Fibroblast of gingiva (primary cell): ENCODE results near the gene MYEOV.

Experiments used
- DNase-seq: peaks from one replicate; pipeline ENCODE4 v3.0.0-alpha.2; 2011; ENCODE audit warnings: low read depth

Gene MYEOV

DNA sequence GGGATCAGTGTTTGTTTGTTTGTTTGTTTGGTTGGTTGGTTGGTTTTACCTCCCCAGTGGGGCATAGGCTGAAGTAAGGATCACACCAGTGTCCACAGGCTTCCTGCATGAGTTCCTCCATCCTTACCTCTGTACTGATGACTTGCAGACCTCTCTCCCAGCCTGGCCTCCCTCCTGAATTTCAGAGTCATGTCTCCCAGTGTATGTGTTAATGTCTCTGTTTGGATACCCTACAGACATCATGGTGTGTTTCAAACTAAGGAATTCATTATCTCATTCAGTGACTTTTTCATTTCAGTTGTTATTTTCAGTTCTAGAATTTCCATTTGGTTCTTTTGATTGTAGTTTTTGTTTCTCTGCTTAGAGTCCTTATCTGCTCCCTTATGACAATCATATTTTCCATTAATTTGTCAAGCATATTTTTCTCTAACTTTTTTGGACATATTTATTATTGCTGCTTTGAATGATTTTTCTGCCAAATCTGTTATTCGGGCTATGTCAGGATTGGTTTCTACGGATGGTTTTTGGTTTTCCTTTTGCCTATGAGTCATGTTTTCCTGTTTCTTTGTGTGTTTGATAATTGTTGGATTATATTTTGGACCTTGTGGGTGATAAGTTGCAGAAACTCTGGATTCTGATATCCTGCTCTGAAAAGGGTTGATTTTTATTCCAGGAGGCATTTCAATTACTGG, 23.6 kb downstream of the MYEOV start:
- no peak for DNase-seq

- no peak for DNase-seq
These were observed 24.1 kb downstream of the MYEOV start for GRCh38 chr11:69318093-69318420.

GRCh38 chr11:69319255-69320106, 25.5 kb downstream of the MYEOV start:
- DNase-seq = no peak

GRCh38 chr11:69320326-69320725, 26.4 kb downstream of the MYEOV start:
- no peak for DNase-seq

DNA sequence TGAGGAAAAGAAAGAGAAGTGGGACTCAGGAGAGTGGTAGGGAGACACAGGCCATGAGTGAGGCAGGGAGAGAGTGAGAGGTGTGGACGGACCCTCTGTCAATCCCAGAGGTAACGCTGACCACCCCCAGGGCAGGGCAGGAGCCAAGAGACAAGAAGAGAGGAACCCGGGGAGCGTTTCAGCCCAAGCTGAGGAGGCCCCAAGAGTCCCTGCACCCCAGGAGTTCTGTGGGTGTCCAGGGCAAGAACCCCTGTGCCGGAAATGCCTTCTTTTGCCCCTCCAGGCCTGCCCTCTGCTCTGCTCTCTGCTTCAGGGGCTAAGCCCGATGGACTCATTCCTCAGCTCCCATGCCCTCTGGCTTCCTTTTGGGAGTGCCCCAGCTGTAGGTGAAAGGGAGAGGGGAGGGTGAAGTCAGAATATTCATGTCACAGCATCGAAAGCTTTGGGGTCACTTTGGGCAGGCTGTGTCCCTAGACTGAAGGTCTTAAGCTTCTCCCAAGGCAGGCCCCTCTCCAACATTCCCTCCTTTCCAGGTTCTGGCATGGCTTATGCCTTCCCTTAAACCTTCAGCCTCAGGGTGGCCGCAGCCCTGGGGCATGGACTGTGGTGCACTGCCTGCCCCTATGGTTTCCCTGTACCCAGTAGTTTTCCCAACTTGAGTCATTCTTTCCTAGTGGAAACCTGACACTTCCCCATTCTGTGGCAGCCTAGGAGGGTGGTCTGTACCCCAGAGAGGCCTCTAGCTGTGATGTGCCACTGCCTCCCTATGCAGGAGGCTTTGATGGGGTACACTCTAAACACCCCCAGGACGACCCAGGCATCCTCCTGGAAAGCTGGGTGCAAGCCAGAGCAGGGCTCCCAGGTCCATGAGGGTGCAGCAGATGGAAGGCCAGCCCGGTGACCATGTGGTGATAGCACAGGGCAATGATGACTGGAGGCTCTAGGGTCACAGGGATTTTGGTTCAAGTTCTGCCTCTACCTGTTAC, 27.1 kb downstream of the MYEOV start:
- DNase-seq = no peak

GRCh38 chr11:69321877-69322361, 28.0 kb downstream of the MYEOV start:
- peak; percentile 60 for DNase-seq

DNA sequence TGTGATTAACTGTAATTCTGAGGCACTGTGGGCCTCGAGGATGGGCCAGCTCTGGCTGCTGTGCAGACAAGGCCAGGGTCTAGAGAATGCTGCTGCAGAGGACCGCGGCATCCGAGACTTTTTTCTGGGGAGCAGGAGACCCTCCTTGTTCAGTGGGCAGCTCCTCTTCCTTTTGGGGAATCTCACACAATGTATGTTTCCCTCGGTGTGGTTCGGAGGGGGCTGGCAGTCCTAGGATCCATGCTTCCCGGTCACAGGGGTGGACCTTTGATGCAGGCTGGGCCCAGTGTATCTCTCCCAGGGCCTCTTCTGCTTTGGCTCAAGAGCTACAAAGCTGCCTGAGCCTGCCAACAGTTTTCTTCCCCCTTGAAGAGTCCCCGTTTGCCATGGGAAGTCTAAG, 31.5 kb downstream of the MYEOV start:
- DNase-seq = no peak

- no peak for DNase-seq
These were observed 32.8 kb downstream of the MYEOV start for GRCh38 chr11:69326622-69327219.

DNA sequence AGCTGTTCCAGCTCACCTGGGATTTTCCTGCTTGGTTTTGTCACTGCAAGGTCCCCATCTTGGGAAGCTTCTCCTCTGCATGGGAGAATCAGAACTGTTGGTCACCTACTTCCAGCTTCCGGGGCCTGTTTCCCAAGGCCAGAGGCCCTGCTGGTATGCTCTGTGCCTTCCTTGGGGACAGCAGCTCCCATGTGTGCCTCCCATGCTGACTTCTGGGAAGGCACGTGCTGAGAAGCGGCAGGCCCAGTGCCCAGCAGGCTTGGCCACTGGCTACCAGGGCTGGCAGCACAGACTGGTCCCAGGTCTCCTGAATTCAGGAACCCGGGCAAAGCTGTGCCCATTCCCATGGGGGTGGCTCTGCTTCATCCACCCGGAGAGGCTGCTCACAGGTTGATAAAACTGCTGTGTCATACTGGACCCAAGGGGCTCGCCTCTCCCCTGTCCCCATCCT, 33.8 kb downstream of the MYEOV start:
- DNase-seq = no peak

GRCh38 chr11:69328231-69328630, 34.3 kb downstream of the MYEOV start:
- no peak for DNase-seq

DNA sequence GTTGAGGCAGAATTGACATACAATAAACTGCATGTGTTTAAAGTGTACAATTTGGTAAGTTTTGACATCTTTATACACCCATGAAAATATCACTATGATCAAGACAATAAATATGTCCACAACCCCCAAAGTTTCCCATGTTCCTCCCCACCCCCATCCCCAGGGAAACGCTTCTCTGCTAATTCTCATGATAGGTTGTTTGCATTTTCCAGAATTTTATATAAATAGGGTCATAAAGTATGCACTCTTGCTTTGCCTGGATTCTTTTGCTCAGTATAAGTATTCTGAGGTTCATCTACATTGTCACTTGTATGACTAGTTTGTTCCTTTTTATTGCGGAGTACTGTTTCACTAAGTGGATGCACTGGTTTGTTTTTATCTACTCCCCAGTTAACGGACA, 35.6 kb downstream of the MYEOV start:
- DNase-seq = no peak

GRCh38 chr11:69330330-69330729, 36.4 kb downstream of the MYEOV start:
- DNase-seq = no peak

DNA sequence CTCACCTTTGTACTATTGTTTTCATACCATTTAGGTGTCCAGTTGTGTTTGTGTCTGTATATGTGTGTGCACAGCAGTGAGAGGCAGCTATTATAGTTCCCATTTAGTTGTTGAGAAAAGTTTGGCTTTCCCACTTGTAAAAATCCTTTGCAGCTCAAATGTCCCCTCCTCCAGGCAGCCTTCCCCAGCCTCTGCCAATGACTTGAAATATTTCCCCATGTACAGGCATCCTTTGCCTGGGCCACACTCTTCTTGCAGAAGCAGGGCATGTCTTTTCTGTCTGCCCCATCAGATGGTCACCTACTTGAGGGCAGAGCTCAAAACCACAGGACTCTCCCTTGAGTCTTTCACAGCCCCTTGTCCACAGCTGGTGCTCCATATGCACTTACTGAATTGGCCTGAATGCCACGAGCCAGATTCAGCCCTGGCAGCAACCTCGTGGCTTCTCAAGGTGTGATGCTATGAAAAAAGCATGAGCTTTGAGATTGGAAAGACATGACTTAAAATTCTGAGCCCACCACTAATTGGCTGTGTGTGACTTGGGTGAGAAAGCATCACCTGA, 39.3 kb downstream of the MYEOV start:
- no peak for DNase-seq

- DNase-seq = no peak
These were observed 39.9 kb downstream of the MYEOV start for GRCh38 chr11:69333879-69334278.

- DNase-seq = no peak
These were observed 41.2 kb downstream of the MYEOV start for GRCh38 chr11:69335007-69335780.

DNA sequence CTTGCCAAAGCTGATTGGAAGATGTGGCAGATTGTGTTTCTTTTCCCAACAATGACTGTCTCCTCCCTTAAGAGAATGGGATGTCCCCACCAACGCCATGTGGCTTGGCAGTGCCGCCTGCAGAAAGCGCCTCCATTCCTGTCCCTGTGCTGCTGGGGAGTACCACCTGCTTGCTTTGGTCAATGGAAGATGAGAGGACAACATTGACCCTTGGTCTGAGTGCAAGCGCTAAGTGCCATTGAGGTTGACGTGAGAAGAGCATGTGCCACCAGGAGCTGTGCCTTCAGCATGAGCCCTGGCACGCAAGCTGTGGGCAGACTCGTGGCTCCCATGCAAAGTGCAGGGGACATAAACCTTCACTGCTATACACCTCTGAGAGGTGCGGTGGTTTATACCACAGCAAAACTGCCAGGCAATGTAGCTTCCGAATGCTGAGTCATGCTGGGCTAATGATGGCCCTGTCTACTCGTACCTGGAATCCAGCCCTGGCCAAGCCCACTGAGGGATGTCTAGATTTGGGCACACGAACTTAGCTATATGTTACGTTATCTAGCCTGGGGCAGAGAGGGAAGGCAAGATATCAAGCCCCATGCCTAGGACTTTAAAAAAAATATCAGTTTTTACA, 41.9 kb downstream of the MYEOV start:
- DNase-seq = no peak

- no peak for DNase-seq
These were observed 43.3 kb downstream of the MYEOV start for GRCh38 chr11:69337211-69337721.

DNA sequence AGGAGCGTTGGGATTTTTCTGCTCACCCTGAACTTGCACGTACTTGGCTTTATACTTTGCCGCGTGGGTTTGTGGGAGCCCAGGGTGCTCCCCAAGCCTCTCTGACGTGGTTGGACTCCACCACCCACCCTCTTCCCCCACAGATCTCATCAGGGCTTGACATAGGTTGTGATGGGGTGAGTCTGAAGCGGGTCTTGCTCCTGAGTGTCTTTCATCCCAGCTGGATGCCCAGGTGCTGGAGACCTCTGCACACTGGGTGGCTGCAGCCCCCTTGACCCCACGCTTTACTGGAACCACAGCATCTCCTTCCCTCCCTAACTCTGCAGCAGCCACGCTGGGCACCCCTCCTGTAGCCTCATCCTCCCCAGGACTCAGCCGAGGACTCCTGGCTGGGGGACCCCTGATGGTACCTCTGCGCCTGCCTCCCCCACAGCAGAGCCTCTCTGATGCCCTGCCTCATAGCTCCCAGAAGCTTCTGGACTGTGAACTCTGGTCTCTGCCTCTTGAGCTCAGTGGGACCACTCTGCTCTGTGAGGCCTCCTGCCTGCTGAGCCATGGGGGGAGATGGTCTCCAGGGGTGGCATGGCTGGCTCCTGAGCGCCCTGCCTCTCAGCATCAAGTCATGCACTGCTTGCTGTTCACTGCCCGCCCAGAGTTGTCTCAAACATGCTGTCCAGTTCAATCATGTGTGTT, 45.2 kb downstream of the MYEOV start:
- DNase-seq = no peak

GRCh38 chr11:69339983-69340565, 46.1 kb downstream of the MYEOV start:
- no peak for DNase-seq
